SU-DHL-6 (cell line): ENCODE measurements around the gene PANX2.

Experiments
- EZH2phosphoT487 ChIP-seq: fragments of 200-600 bp; sonication (generic), shearing (Covaris generic); conservative IDR thresholded peaks from 2 replicates; pipeline ENCODE4 v1.6.1; 2018; ENCODE audit warnings: mild to moderate bottlenecking, antibody characterized with exemption, low read length, moderate library complexity, mixed read lengths
- TF ChIP-seq, protein P1 (sequence below): fragments of 200-600 bp; sonication (generic); IDR thresholded peaks from one replicate; pipeline ENCODE4 v1.5.1; 2017; ENCODE audit warnings: antibody characterized with exemption, mild to moderate bottlenecking, low read length, moderate library complexity; ENCODE audit not compliant: insufficient read depth, poor library complexity, severe bottlenecking

DNA sequence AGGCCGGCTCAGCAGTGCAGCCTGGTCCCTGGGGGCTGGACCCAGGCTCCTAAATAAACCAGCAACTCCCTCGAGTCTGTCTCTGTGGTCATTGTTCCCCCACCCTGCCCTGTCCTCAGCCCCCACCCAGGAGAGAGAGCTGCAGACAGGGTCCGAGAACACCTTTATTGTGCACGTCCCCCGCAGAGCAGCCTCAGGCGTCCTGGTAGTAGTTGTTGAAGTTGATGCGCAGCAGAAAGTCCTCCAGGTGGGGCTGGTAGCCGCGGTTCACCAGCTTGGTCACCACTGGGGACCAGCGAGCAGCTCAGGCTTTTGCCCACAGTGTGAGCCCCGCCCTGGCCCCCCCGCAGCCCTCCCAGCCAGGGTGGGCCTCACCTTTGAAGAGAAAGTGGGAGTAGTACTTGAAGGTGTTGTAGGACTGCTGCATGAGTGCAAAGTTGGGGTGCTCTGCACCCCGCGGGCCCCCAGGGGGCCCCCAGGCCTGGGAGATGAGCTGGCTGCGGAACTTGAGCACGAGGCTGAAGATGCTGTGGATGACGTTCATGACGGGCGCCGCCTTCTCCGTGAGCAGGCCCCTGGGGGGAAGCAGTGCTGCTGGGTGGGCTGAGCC is 47.1 kb downstream of the PANX2 start:
- TF ChIP-seq, protein P1, sequence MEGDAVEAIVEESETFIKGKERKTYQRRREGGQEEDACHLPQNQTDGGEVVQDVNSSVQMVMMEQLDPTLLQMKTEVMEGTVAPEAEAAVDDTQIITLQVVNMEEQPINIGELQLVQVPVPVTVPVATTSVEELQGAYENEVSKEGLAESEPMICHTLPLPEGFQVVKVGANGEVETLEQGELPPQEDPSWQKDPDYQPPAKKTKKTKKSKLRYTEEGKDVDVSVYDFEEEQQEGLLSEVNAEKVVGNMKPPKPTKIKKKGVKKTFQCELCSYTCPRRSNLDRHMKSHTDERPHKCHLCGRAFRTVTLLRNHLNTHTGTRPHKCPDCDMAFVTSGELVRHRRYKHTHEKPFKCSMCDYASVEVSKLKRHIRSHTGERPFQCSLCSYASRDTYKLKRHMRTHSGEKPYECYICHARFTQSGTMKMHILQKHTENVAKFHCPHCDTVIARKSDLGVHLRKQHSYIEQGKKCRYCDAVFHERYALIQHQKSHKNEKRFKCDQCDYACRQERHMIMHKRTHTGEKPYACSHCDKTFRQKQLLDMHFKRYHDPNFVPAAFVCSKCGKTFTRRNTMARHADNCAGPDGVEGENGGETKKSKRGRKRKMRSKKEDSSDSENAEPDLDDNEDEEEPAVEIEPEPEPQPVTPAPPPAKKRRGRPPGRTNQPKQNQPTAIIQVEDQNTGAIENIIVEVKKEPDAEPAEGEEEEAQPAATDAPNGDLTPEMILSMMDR: no peak
- TF ChIP-seq EZH2phosphoT487: no peak
